PFSK-1 (cell line): ENCODE measurements around the gene OLFM2.

Source experiments
- FOXP2 ChIP-seq: optimal IDR thresholded peaks from 2 replicates; pipeline ENCODE3; 2011; ENCODE audit warnings: borderline replicate concordance, control low read depth, inconsistent platforms; ENCODE audit not compliant: insufficient read depth; ENCODE audit errors: extremely low read length, extremely low read depth
- POLR2AphosphoS5 ChIP-seq: IDR thresholded peaks from 2 replicates; pipeline ENCODE4 v1.6.1; 2012; ENCODE audit warnings: low read depth, mild to moderate bottlenecking, control low read depth, low read length, moderate library complexity
- SIN3A ChIP-seq: IDR thresholded peaks from 2 replicates; pipeline ENCODE4 v1.6.1; 2012; ENCODE audit warnings: mild to moderate bottlenecking, low read length, moderate library complexity, borderline replicate concordance; ENCODE audit not compliant: insufficient read depth
- TAF1 ChIP-seq: IDR thresholded peaks from 2 replicates; pipeline ENCODE4 v1.6.1; 2012; ENCODE audit warnings: low read length, control low read depth, borderline replicate concordance; ENCODE audit not compliant: insufficient read depth
- TF ChIP-seq, protein P1 (sequence below), 2 experiments: IDR thresholded peaks; 2 replicates each; pipeline versions ENCODE4 v1.6.1 to v1.8.0; 2011 to 2012; ENCODE audit warnings: low read depth in 2 of 2, low read length in 2 of 2, control low read depth in 1 of 2, inconsistent platforms in 1 of 2, mild to moderate bottlenecking in 1 of 2, moderate library complexity in 1 of 2; ENCODE audit not compliant: insufficient read depth in 1 of 2

GRCh38 chr19:9945319-9945966 lies 9.1 kb upstream of the OLFM2 start:
- TF ChIP-seq, protein P1, sequence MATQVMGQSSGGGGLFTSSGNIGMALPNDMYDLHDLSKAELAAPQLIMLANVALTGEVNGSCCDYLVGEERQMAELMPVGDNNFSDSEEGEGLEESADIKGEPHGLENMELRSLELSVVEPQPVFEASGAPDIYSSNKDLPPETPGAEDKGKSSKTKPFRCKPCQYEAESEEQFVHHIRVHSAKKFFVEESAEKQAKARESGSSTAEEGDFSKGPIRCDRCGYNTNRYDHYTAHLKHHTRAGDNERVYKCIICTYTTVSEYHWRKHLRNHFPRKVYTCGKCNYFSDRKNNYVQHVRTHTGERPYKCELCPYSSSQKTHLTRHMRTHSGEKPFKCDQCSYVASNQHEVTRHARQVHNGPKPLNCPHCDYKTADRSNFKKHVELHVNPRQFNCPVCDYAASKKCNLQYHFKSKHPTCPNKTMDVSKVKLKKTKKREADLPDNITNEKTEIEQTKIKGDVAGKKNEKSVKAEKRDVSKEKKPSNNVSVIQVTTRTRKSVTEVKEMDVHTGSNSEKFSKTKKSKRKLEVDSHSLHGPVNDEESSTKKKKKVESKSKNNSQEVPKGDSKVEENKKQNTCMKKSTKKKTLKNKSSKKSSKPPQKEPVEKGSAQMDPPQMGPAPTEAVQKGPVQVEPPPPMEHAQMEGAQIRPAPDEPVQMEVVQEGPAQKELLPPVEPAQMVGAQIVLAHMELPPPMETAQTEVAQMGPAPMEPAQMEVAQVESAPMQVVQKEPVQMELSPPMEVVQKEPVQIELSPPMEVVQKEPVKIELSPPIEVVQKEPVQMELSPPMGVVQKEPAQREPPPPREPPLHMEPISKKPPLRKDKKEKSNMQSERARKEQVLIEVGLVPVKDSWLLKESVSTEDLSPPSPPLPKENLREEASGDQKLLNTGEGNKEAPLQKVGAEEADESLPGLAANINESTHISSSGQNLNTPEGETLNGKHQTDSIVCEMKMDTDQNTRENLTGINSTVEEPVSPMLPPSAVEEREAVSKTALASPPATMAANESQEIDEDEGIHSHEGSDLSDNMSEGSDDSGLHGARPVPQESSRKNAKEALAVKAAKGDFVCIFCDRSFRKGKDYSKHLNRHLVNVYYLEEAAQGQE (IDR thresholded peaks at IDR 0.05; ENCODE audit: insufficient read depth in 1 of 2, low read depth in 2 of 2, low read length in 2 of 2) = peak; percentile 37 to 71; a peak in 1 of 4 replicates
- TF ChIP-seq POLR2AphosphoS5 = peak; percentile 44
- TF ChIP-seq TAF1 = no peak
- peak; percentile 52; the same call in 1 of the 2 replicates for TF ChIP-seq SIN3A
- peak; percentile 93 for TF ChIP-seq FOXP2
